Testis (tissue), 2 donors: Measurements from ENCODE around the gene BCORL1.

ENCODE experiments used
- CTCF ChIP-seq, 3 experiments: fragments of 450-650 bp in 2 of 3; fragments of 200-600 bp in 1 of 3; sonication (generic) in 1 of 3; IDR thresholded peaks; one replicate each; pipeline ENCODE4 v1.5.1; 2016 to 2019; ENCODE audit warnings: antibody characterized with exemption in 3 of 3, mild to moderate bottlenecking in 2 of 3, moderate library complexity in 1 of 3
- POLR2A ChIP-seq: fragments of 450-650 bp; IDR thresholded peaks from one replicate; pipeline ENCODE4 v1.6.1; 2017; ENCODE audit warnings: antibody characterized with exemption, mild to moderate bottlenecking, moderate library complexity

DNA sequence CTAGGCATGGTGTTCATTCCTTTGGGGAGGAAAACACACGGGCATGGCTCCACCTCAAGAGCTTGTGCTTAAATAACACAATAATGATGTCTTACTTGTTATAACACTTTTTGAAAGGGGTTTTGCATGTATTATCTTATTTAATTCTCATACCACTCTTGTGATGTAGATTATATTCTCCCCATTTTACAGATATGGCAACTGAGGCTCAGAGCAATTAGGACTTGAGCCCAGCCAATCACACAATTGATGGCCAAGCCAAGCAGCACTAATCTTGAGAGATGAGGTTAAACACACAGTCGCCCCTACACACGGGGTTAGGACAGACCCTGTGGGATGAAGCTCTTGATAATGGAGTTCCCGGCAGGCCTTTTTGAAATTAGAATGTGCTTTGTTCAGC, 45.1 kb downstream of the BCORL1 start:
- TF ChIP-seq CTCF (IDR thresholded peaks at IDR 0.05) (no peak), POLR2A (no peak)
